C4-2B (cell line): ENCODE results near the gene PTP4A2.

Source experiments
- H3K27ac ChIP-seq: fragments of 450-650 bp; 2 replicates; pipeline ENCODE4 v1.5.1; 2017
- CTCF ChIP-seq: fragments of 450-650 bp; conservative IDR thresholded peaks from 2 replicates; pipeline ENCODE4 v1.5.1; 2017; ENCODE audit warnings: mild to moderate bottlenecking
- ZFX ChIP-seq: fragments of 450-650 bp; IDR thresholded peaks from 2 replicates; pipeline ENCODE4 v1.6.1; 2017

Gene PTP4A2

GRCh38 chr1:31980835-31981455, 42.8 kb upstream of the PTP4A2 start:
- no peak for TF ChIP-seq CTCF
- no peak for TF ChIP-seq ZFX
- no peak overlapping the region for H3K27ac ChIP-seq

GRCh38 chr1:31978843-31979400, 40.8 kb upstream of the PTP4A2 start:
- TF ChIP-seq ZFX, result no peak
- no peak for TF ChIP-seq CTCF
- no peak overlapping the region for H3K27ac ChIP-seq

GRCh38 chr1:31977385-31978131, 39.4 kb upstream of the PTP4A2 start:
- TF ChIP-seq ZFX (no peak), CTCF (no peak; the same call in 1 of the 2 replicates)
- H3K27ac ChIP-seq, result no peak overlapping the region

GRCh38 chr1:31976401-31976800, 38.2 kb upstream of the PTP4A2 start:
- H3K27ac ChIP-seq, result no peak overlapping the region
- TF ChIP-seq ZFX (no peak), CTCF (no peak)

GRCh38 chr1:31970873-31971272, 32.7 kb upstream of the PTP4A2 start:
- TF ChIP-seq CTCF (no peak), ZFX (no peak)
- H3K27ac ChIP-seq, result no peak overlapping the region

GRCh38 chr1:31961536-31961935, 23.4 kb upstream of the PTP4A2 start:
- no peak for TF ChIP-seq ZFX
- no peak for TF ChIP-seq CTCF
- H3K27ac ChIP-seq, result no peak overlapping the region

GRCh38 chr1:31959521-31960340, 21.6 kb upstream of the PTP4A2 start:
- no peak overlapping the region for H3K27ac ChIP-seq
- TF ChIP-seq CTCF, result no peak
- no peak for TF ChIP-seq ZFX
